IMR-90 (cell line): ENCODE measurements around the gene ABCC8. TPM values are rescaled to one million over a fixed set of nuclear protein-coding genes. Genes with fewer than 3 reads are reported as not detected.

Experiments used
- ATAC-seq: fragments of 200-7000 bp; cut with Tn5 transposase; 2 replicates; pipeline ENCODE4 v1.9.1; 2020; ENCODE audit warnings: low read depth, mild to moderate bottlenecking, moderate library complexity
- BruUV-seq: library from RNA; stranded (reverse); fragments of 400-500 nt; replicated peaks from 2 replicates; lab custom pipeline; 2021; lab: Mats Ljungman, UMichigan
- CTCF ChIA-PET: fragments of 300-600 bp; formaldehyde crosslinking; extraction: SDS; loops from one replicate; lab custom pipeline; 2021; ENCODE audit warnings: antibody characterized with exemption; lab: Yijun Ruan, JAX
- POLR2A ChIA-PET: fragments of 300-600 bp; sonication (Branson Sonifier 250); formaldehyde crosslinking; loops from one replicate; lab custom pipeline; 2022; ENCODE audit warnings: antibody characterized with exemption; ENCODE audit not compliant: unreplicated experiment; lab: Charles Lee
- DNase-seq: peaks from one replicate; pipeline ENCODE4 v3.0.0; 2013
- H2AFZ ChIP-seq: replicated peaks from 2 replicates; pipeline ENCODE3; 2013; ENCODE audit warnings: low read length, mild to moderate bottlenecking; ENCODE audit not compliant: poor library complexity
- H2AK5ac ChIP-seq: 2 replicates; pipeline ENCODE4 v1.6.1; 2013; ENCODE audit warnings: low read depth, low read length, inconsistent platforms
- H2AK9ac ChIP-seq: replicated peaks from 2 replicates; pipeline ENCODE3; 2013; ENCODE audit warnings: mild to moderate bottlenecking, low read depth, low read length, moderate library complexity; ENCODE audit not compliant: poor library complexity
- H2BK120ac ChIP-seq: 2 replicates; pipeline ENCODE4 v1.6.1; 2013; ENCODE audit warnings: low read depth, low read length, inconsistent platforms
- H2BK15ac ChIP-seq: 3 replicates; pipeline ENCODE4 v1.6.1; 2013; ENCODE audit warnings: low read depth, low read length, inconsistent platforms
- H2BK20ac ChIP-seq: 2 replicates; pipeline ENCODE4 v1.6.1; 2013; ENCODE audit warnings: low read depth, mild to moderate bottlenecking, inconsistent platforms, low read length, moderate library complexity
- H2BK5ac ChIP-seq: 2 replicates; pipeline ENCODE4 v1.6.1; 2013; ENCODE audit warnings: mild to moderate bottlenecking, low read depth, low read length, inconsistent platforms; ENCODE audit not compliant: poor library complexity, severe bottlenecking
- H3K14ac ChIP-seq: replicated peaks from 2 replicates; pipeline ENCODE4 v1.6.1; 2013; ENCODE audit warnings: low read depth, low read length, inconsistent platforms
- H3K18ac ChIP-seq: 2 replicates; pipeline ENCODE4 v1.6.1; 2013; ENCODE audit warnings: low read depth, low read length, control low read depth
- H3K23ac ChIP-seq: 2 replicates; pipeline ENCODE4 v1.6.1; 2013; ENCODE audit warnings: low read depth, low read length, inconsistent platforms
- H3K27ac ChIP-seq: 2 replicates; pipeline ENCODE4 v1.5.1; 2013; ENCODE audit warnings: mild to moderate bottlenecking, control low read depth, low read length; ENCODE audit not compliant: insufficient read depth
- H3K27me3 ChIP-seq: 2 replicates; pipeline ENCODE4 v1.6.1; 2013; ENCODE audit warnings: low read length; ENCODE audit not compliant: control insufficient read depth, insufficient read depth
- H3K36me3 ChIP-seq: 2 replicates; pipeline ENCODE4 v1.6.1; 2013; ENCODE audit warnings: low read length, mixed read lengths; ENCODE audit not compliant: control insufficient read depth, insufficient read depth
- H3K4ac ChIP-seq: 2 replicates; pipeline ENCODE4 v1.6.1; 2013; ENCODE audit warnings: low read depth, low read length, inconsistent platforms
- H3K4me1 ChIP-seq: 2 replicates; pipeline ENCODE4 v1.6.1; 2013; ENCODE audit warnings: low read length, mixed read lengths; ENCODE audit not compliant: control insufficient read depth, insufficient read depth
- H3K4me2 ChIP-seq: 2 replicates; pipeline ENCODE4 v1.6.1; 2013; ENCODE audit warnings: low read depth, mild to moderate bottlenecking, control low read depth, low read length, moderate library complexity
- H3K4me3 ChIP-seq: 2 replicates; pipeline ENCODE4 v1.5.1; 2013; ENCODE audit warnings: low read depth, mild to moderate bottlenecking, control low read depth, low read length, moderate library complexity; ENCODE audit not compliant: insufficient read depth
- H3K56ac ChIP-seq: 2 replicates; pipeline ENCODE4 v1.6.1; 2013; ENCODE audit warnings: low read length, inconsistent platforms; ENCODE audit not compliant: insufficient read depth; ENCODE audit errors: extremely low read depth
- H3K79me1 ChIP-seq, 2 experiments: 2 replicates each; pipeline ENCODE4 v1.6.1; 2013; ENCODE audit warnings: low read length in 2 of 2, inconsistent platforms in 1 of 2, low read depth in 1 of 2
- H3K9ac ChIP-seq: 2 replicates; pipeline ENCODE4 v1.6.1; 2013; ENCODE audit warnings: low read depth, low read length, control low read depth
- H3K9me1 ChIP-seq: 2 replicates; pipeline ENCODE4 v1.6.1; 2013; ENCODE audit warnings: low read length, inconsistent platforms; ENCODE audit not compliant: insufficient read depth
- H3K9me3 ChIP-seq: 2 replicates; pipeline ENCODE4 v1.6.1; 2013; ENCODE audit warnings: low read length; ENCODE audit not compliant: control insufficient read depth, insufficient read depth
- H4K20me1 ChIP-seq: 2 replicates; pipeline ENCODE4 v1.6.1; 2013; ENCODE audit warnings: low read length, inconsistent platforms; ENCODE audit not compliant: insufficient read depth
- H4K5ac ChIP-seq: 2 replicates; pipeline ENCODE4 v1.6.1; 2013; ENCODE audit warnings: mild to moderate bottlenecking, low read depth, low read length, control low read depth
- H4K8ac ChIP-seq, 2 experiments: 2 replicates each; pipeline ENCODE4 v1.6.1; 2013; ENCODE audit warnings: low read depth in 2 of 2, low read length in 2 of 2, control low read depth in 1 of 2, inconsistent platforms in 1 of 2
- H4K91ac ChIP-seq: 2 replicates; pipeline ENCODE4 v1.6.1; 2013; ENCODE audit warnings: low read depth, low read length, inconsistent platforms; ENCODE audit not compliant: insufficient read depth
- BHLHE40 ChIP-seq: fragments of 150-350 bp; IDR thresholded peaks from 2 replicates; pipeline ENCODE4 v1.6.1; 2016; ENCODE audit warnings: mild to moderate bottlenecking, low read depth, low read length
- SMC3 ChIP-seq: fragments of 150-350 bp; IDR thresholded peaks from 2 replicates; pipeline ENCODE4 v1.6.1; 2016; ENCODE audit warnings: low read depth, mild to moderate bottlenecking, antibody characterized with exemption, low read length, moderate library complexity
- USF2 ChIP-seq: fragments of 150-350 bp; IDR thresholded peaks from 2 replicates; pipeline ENCODE4 v1.6.1; 2017; ENCODE audit warnings: mild to moderate bottlenecking, antibody characterized with exemption, low read length, low read depth
- whole genome bisulfite sequencing, 2 experiments: methylation state at CpG; one replicate each; pipeline versions ENCODE4 v1.1.5 to v1.1.7; 2013; ENCODE audit warnings: missing lambda C conversion rate in 2 of 2; ENCODE audit not compliant: insufficient read length in 1 of 2; ENCODE audit errors: extremely low coverage in 2 of 2; 5-methylcytosine and 5-hydroxymethylcytosine counted together
- dilution Hi-C: fragments of 300-500 bp; cut with HindIII; formaldehyde crosslinking; loops from one replicate; pipeline ENCODE4 v1.14.3; 2018; ENCODE audit warnings: low sequenced_read_pairs; ENCODE audit not compliant: unreplicated experiment
- in situ Hi-C: fragments of 300-500 bp; cut with MboI; formaldehyde crosslinking; loops from 3 replicates; pipeline ENCODE4 v1.14.3; 2019; ENCODE audit warnings: low sequenced_read_pairs, inconsistent platforms, mixed read lengths
- intact Hi-C: fragments of 100-400 bp; cut with micrococcal nuclease; formaldehyde crosslinking; loops from 2 replicates; pipeline ENCODE4 v1.10.0; 2022
- polyA plus RNA-seq, 3 experiments: library from polyadenylated mRNA; depleted of rRNA; stranded (reverse); fragments of >200 nt; gene quantifications; 2 replicates each; pipeline ENCODE4 v1.2.3, GENCODE V29; 2012; ENCODE audit warnings: low replicate concordance in 1 of 3
- total RNA-seq: library from RNA; depleted of rRNA; stranded (reverse); fragments of >200 nt; gene quantifications from 2 replicates; pipeline ENCODE4 v1.2.3, GENCODE V29; 2012

ABCC8 gene
- total and polyA plus RNA-seq, 2 of the 4 experiments (the other 2 are of a cell fraction) = not detected

GRCh38 chr11:17513853-17514252 lies 37.2 kb upstream of the ABCC8 start:
- no peak overlapping the region for H3K4ac ChIP-seq
- H3K23ac ChIP-seq = no peak overlapping the region
- intact Hi-C loops (no loop called here), in situ Hi-C loops (loop anchor here (25.0 kb wide), 1 partner anchor 577 kb away; no protein-coding TSS in a partner anchor), dilution Hi-C loops (no loop called here)
- H4K5ac ChIP-seq = no peak overlapping the region
- H2BK120ac ChIP-seq = no peak overlapping the region
- H4K91ac ChIP-seq = no peak overlapping the region
- H3K14ac ChIP-seq = no peak overlapping the region
- ChIA-PET POLR2A (no interaction called here), CTCF (no interaction called here)
- no peak overlapping the region for H3K4me2 ChIP-seq
- H3K9me1 ChIP-seq = no peaks in the 10 kb centered on the region; the same call in 1 of the 2 replicates
- no peak overlapping the region for H2AFZ ChIP-seq
- no peak overlapping the region for H2BK20ac ChIP-seq
- H3K9me3 ChIP-seq = no peaks in the 10 kb centered on the region
- H3K56ac ChIP-seq = no peak overlapping the region
- H3K9ac ChIP-seq = no peak overlapping the region
- H3K27ac ChIP-seq = no peak overlapping the region
- H2AK5ac ChIP-seq = no peak overlapping the region
- H2BK15ac ChIP-seq = no peak overlapping the region
- no peak overlapping the region for H4K8ac ChIP-seq
- H3K4me1 ChIP-seq = no peaks in the 10 kb centered on the region
- H2BK5ac ChIP-seq = no peak overlapping the region
- H2AK9ac ChIP-seq = no peak overlapping the region
- TF ChIP-seq USF2 (no peak), BHLHE40 (no peak), SMC3 (no peak)
- no peak overlapping the region for H3K18ac ChIP-seq
- no TSS peak for BruUV-seq
- H4K20me1 ChIP-seq = no peaks in the 10 kb centered on the region
- no CpG with 5 or more reads among the region's 1 CpG for WGBS, 2 experiments
- H3K79me1 ChIP-seq = no peaks in the 10 kb centered on the region
- H3K27me3 ChIP-seq = peaks cover 20% of the 10 kb centered on the region
- H3K36me3 ChIP-seq = no peaks in the 10 kb centered on the region
- DNase-seq (no peak), ATAC-seq (no peak)
- H3K4me3 ChIP-seq = no peak overlapping the region
